Fibroblast of villous mesenchyme (primary cell): ENCODE results near the gene CD6. TPM values are rescaled to one million over a fixed set of nuclear protein-coding genes. Genes with fewer than 3 reads are reported as not detected.

Experiments
- DNase-seq: peaks from one replicate; pipeline ENCODE4 v3.0.0-alpha.2; 2010; ENCODE audit warnings: low read depth
- H3K4me3 ChIP-seq: 2 replicates; pipeline ENCODE4 v1.5.1; 2011; ENCODE audit warnings: low read depth, mild to moderate bottlenecking, low read length
- total RNA-seq: library from RNA; depleted of rRNA; stranded (reverse); fragments of >200 nt; gene quantifications from 2 replicates; pipeline ENCODE4 v1.2.3, GENCODE V29; 2012
- TF ChIP-seq, protein P1 (sequence below): IDR thresholded peaks from 2 replicates; pipeline ENCODE4 v1.5.1; 2012; ENCODE audit warnings: low read depth, mild to moderate bottlenecking, low read length; ENCODE audit not compliant: insufficient read depth

The CD6 gene
- total RNA-seq, 1 donor: not detected

DNA sequence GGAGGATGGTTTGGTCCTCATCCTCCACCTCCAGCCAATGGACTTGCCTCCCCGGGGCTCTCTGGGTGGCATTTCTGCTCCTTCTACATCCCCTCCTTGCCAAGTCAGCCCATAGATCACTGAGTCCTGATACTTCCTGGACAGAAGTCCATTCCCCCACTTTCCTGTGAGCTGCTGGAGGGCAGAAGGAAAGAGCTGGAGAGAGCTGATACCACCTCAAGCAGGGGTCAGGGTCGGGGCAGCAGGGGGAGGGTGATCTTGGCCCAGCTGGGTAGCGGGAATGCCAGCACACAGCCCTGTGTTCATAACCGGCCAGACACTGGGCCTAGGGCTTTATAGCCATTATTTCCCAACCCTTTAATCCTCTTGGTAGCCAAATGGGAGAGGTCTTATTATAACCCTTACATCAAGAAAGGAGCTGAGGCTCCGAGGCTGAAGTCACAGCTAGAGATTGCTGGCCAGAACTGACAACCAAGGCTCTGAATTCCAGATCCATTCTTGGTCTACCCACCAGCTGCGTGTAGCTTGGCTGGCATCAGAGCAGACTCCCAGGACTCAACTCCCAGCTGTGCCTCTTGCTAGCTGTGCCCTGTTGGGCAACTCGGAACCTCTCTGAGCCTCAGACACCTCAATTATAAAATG is 39.9 kb downstream of the CD6 start:
- TF ChIP-seq, protein P1, sequence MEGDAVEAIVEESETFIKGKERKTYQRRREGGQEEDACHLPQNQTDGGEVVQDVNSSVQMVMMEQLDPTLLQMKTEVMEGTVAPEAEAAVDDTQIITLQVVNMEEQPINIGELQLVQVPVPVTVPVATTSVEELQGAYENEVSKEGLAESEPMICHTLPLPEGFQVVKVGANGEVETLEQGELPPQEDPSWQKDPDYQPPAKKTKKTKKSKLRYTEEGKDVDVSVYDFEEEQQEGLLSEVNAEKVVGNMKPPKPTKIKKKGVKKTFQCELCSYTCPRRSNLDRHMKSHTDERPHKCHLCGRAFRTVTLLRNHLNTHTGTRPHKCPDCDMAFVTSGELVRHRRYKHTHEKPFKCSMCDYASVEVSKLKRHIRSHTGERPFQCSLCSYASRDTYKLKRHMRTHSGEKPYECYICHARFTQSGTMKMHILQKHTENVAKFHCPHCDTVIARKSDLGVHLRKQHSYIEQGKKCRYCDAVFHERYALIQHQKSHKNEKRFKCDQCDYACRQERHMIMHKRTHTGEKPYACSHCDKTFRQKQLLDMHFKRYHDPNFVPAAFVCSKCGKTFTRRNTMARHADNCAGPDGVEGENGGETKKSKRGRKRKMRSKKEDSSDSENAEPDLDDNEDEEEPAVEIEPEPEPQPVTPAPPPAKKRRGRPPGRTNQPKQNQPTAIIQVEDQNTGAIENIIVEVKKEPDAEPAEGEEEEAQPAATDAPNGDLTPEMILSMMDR: no peak
- no peak for DNase-seq

DNA sequence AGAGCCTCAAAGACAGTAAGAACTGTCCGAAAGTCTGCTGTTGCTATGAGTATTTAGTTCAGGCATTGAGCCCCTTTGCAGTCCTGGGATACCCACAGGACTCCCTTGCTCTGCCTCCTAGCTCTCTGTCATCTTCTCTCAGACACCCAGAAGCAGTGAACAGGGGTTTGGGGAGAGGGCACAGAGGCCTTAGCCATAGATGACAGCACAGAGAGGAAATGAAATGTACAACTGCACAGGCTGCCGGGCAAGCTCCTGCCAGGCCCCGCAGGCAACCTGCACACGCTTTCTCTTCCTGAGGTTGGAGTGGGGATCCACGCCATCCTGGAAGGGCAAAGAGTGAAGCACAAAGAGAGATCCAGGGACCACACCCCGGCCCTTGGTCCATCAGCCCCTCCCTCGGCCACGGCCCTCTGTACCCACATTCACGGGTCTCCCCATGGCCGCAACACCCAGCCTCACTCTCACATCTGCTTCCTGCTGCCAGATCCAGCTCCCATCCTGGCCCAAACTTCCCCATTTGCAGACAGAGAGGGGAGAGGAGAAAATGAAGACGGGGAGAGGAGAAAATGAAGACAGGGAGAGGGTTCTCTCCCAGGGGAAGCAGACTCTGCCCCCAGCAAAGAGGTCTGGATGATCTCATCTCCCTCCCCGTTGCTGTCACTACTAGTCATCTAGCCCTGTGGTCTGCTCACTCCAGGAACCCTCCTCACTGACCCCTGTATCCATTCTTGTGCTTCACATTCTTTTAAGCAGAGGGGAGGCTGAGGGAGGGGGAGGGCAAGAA is 40.7 kb downstream of the CD6 start:
- H3K4me3 ChIP-seq: no peak overlapping the region
- no peak for DNase-seq
- TF ChIP-seq, protein P1: no peak

More for the DNA sequence above, 39.9 kb downstream of the CD6 start:
- no peak overlapping the region for H3K4me3 ChIP-seq

DNA sequence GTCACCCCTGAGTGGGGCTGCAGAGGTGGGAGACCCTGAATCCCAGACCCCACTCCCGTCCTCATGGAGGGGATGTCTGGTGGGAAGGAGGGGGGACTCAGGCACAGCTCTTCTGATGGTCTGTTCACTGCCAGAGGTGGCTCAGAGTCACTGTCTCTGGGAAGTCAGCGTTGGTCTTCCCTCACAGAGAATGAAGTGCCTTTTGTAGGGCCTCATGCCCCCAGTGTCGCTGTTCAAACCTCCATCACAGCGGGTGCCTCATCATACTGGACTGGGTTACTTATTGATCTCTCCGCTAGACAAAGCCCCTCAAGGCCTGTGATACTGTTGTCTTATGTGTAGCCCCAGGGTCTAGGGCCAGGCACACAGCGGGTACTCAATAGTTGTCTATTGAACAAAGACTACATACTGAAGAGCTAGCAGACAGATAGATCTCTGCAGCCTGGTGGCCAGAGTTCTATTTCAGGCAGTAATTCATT is 41.3 kb downstream of the CD6 start:
- TF ChIP-seq, protein P1: no peak
- DNase-seq: no peak
- H3K4me3 ChIP-seq: no peak overlapping the region

DNA sequence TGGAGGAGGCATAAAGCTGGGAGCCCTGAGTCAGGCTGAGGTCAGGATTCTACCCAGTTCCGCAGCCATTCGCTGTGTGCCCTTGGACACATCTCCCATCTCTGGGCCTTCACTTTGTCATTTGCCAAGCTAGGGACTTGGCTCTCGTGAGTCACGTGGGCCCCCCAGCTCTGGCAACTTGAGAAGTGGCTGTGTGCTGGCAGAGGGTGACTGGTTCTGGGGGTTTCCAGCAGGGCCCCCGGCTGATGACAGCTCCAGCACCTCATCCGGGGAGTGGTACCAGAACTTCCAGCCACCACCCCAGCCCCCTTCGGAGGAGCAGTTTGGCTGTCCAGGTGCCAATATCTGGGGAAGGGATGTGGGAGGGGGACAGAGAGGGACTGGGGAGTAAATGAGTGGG is 46.6 kb downstream of the CD6 start:
- no peak for DNase-seq
- no peak overlapping the region for H3K4me3 ChIP-seq
- TF ChIP-seq, protein P1: no peak

DNA sequence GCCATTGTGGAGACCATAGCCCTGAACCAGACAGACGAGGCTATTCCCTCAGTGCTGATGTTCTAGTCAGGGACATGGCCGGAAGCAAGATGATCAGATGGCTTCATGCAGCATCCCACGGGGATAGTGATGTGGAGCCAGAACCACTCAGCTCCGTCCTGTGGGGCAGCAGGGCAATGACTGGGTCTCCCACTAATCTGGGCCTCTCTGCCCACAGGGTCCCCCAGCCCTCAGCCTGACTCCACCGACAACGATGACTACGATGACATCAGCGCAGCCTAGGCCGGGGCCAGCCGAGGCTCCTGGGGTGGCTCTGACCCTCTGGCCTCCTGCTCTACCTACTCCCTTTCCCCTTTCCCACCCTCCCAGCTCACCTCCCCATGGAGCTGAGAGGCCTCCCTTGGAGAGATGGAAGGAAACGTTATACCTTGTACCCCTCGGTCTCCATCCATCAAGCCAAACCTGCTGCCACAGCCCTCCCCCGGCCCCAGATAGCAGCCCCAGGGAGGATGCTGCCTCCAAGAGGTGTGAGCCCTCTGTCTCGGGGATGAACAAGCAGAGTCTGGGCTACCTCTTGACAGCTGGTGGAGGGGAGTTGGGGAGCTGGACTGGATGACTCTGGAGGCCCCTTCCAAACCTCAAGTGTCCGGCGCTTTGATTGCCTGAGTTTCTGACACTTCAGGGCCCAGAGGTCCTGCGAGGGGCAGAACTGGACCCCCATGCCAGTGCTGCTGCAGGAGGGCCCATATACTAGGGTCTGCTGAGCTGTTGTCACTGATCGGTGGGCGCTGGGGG is 47.8 kb downstream of the CD6 start:
- DNase-seq: no peak
- TF ChIP-seq, protein P1: no peak
- no peak overlapping the region for H3K4me3 ChIP-seq

DNA sequence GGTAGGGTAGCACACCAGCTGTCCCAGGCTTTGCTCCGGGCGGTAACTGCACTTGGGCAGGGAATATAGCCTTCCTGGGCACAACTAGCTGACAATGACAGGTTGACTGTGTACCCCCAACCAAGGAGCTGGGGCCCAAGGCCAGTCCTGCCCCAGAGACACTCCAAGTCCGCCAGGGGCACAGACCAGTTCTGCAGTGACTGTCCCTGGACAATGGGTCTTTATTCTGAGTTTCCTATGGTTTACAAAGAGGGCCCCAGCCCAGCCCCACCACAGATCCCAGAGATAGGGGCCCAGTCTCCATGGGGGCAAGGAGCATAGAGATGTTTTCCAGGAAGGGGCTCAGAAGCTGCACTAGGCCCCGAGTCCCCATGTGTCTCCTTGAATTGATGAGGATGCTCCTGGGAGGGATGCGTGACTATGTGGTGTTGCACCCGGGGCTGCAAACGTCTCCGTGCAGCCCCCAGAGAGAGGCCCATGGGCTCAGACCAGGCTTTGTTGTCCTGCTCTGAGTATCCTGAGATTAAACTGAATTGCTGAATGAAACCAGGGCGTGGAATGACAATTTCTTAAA is 48.4 kb downstream of the CD6 start:
- no peak overlapping the region for H3K4me3 ChIP-seq
- TF ChIP-seq, protein P1: no peak
- DNase-seq: no peak
